Measurements from ENCODE around the gene KRT36. TPM values are rescaled to one million over a fixed set of nuclear protein-coding genes. Genes with fewer than 3 reads are reported as not detected.

The KRT36 gene
- polyA plus RNA-seq, 3 donors = 0.24 to 0.87 (median 0.25) TPM

GRCh38 chr17:41440531-41441033, 49.1 kb downstream of the KRT36 start, which contains the start of gene KRT38:
Gene KRT38 (minus strand): TSS chr17:41440983. CDS start chr17:41440921, 62 bp downstream.
- Mint-ChIP-seq H3K27ac (no peak within 1 kb of the TSS), H3K4me1 (no peaks in the 10 kb centered on the region), H3K27me3 (ENCODE audit: low read depth in 3 of 3) (peaks cover 9 to 25% (median 10%) of the 10 kb centered on the region in 3 donors), H3K4me3 (no peak within 1 kb of the TSS), H3K36me3 (no peaks in the 10 kb centered on the region), H3K9me3 (peaks cover 0 to 3% (median 0%) of the 10 kb centered on the region in 7 donors)
- TF ChIP-seq CTCF (IDR thresholded peaks at IDR 0.05) = no peak
- 97% methylated on average over 8 of the region's 10 CpGs for WGBS (ENCODE audit: insufficient coverage)
- no peaks in the 10 kb centered on the region for H3K36me3 ChIP-seq (replicated peaks in 1 of 2; ENCODE audit: control insufficient read depth in 1 of 2, insufficient read depth in 2 of 2, low read length in 2 of 2)
- no peaks in the 10 kb centered on the region for H4K20me1 ChIP-seq (ENCODE audit: insufficient read depth, low read length)
- no peak within 1 kb of the TSS for H2AFZ ChIP-seq (ENCODE audit: insufficient read depth, low read depth, low read length, poor library complexity, severe bottlenecking)
- H3K4me1 ChIP-seq (ENCODE audit: control insufficient read depth in 1 of 2, insufficient read depth in 2 of 2, low read length in 2 of 2) = no peaks in the 10 kb centered on the region
- H3K79me2 ChIP-seq (ENCODE audit: insufficient read depth, low read length) = no peaks in the 10 kb centered on the region
- DNase-seq = no peak
- no peak within 1 kb of the TSS for H3K4me2 ChIP-seq (replicated peaks; ENCODE audit: extremely low read depth, low read length, poor library complexity, severe bottlenecking)
- H3K4me3 ChIP-seq (replicated peaks in 1 of 3; ENCODE audit: low read depth in 2 of 3, low read length in 3 of 3) = no peak within 1 kb of the TSS
- no peaks in the 10 kb centered on the region for H3K9me3 ChIP-seq (replicated peaks in 1 of 2; ENCODE audit: control insufficient read depth in 1 of 2, insufficient read depth in 1 of 2, low read length in 2 of 2)
- H3K9ac ChIP-seq (ENCODE audit: insufficient read depth, low read length, poor library complexity, severe bottlenecking) = no peak within 1 kb of the TSS
- intact Hi-C loops (cut with micrococcal nuclease) = no loop called here
- H3K27ac ChIP-seq (ENCODE audit: low read depth in 1 of 2, low read length in 2 of 2) = no peak within 1 kb of the TSS
- H3K27me3 ChIP-seq (ENCODE audit: control insufficient read depth in 2 of 2, insufficient read depth in 2 of 2, low read length in 2 of 2) = peaks cover 2 to 3% of the 10 kb centered on the region in 2 donors

DNA sequence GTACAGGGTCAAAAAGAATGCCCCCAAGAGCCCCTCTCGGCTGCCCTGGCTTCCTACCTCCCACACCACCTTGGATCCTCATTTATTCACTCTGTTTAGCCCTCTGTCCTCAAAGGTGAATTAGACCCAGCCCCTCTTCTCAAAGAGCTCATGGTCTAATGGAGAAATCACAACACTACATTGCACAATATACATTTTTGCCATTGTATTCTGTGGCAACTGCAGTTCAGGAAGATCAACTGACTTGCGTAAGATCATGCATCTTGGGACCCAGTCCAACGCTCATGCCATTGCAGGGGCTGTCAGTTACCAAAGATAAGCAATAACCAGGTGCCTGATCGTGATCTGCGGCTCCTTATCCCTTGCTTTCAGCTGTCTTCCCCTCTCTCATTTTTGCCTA, 50.3 kb downstream of the KRT36 start:
- Histone ChIP-seq H4K20me1 (ENCODE audit: insufficient read depth, low read length) (no peaks in the 10 kb centered on the region), H3K9me3 (replicated peaks in 1 of 2; ENCODE audit: control insufficient read depth in 1 of 2, insufficient read depth in 1 of 2, low read length in 2 of 2) (no peaks in the 10 kb centered on the region), H3K79me2 (ENCODE audit: insufficient read depth, low read length) (no peaks in the 10 kb centered on the region), H3K4me1 (ENCODE audit: control insufficient read depth in 1 of 2, insufficient read depth in 2 of 2, low read length in 2 of 2) (no peaks in the 10 kb centered on the region), H3K9ac (ENCODE audit: insufficient read depth, low read length, poor library complexity, severe bottlenecking) (no peak overlapping the region), H3K4me2 (replicated peaks; ENCODE audit: extremely low read depth, low read length, poor library complexity, severe bottlenecking) (no peak overlapping the region), H3K27ac (ENCODE audit: low read depth in 1 of 2, low read length in 2 of 2) (no peak overlapping the region), H3K36me3 (replicated peaks in 1 of 2; ENCODE audit: control insufficient read depth in 1 of 2, insufficient read depth in 2 of 2, low read length in 2 of 2) (no peaks in the 10 kb centered on the region), H3K27me3 (ENCODE audit: control insufficient read depth in 2 of 2, insufficient read depth in 2 of 2, low read length in 2 of 2) (peaks cover 0 to 3% of the 10 kb centered on the region in 2 donors), H3K4me3 (replicated peaks in 1 of 3; ENCODE audit: low read depth in 2 of 3, low read length in 3 of 3) (no peak overlapping the region), H2AFZ (ENCODE audit: insufficient read depth, low read depth, low read length, poor library complexity, severe bottlenecking) (no peak overlapping the region)
- TF ChIP-seq CTCF (IDR thresholded peaks at IDR 0.05) = no peak
- H3K4me3 Mint-ChIP-seq = no peak overlapping the region
- DNase-seq = no peak
- intact Hi-C loops (cut with micrococcal nuclease) = no loop called here
- peaks cover 7 to 19% (median 8%) of the 10 kb centered on the region in 3 donors for H3K27me3 Mint-ChIP-seq (ENCODE audit: low read depth in 3 of 3)
- no peak overlapping the region for H3K27ac Mint-ChIP-seq
- WGBS (ENCODE audit: insufficient coverage) = 72% methylated on average over 3 of the region's 5 CpGs
- peaks cover 0 to 3% (median 0%) of the 10 kb centered on the region in 7 donors for H3K9me3 Mint-ChIP-seq
- no peaks in the 10 kb centered on the region for H3K4me1 Mint-ChIP-seq
- H3K36me3 Mint-ChIP-seq = no peaks in the 10 kb centered on the region

Measured in CD14-positive monocyte (primary cell).